Measurements from ENCODE around the gene COPE.

Gene COPE

DNA sequence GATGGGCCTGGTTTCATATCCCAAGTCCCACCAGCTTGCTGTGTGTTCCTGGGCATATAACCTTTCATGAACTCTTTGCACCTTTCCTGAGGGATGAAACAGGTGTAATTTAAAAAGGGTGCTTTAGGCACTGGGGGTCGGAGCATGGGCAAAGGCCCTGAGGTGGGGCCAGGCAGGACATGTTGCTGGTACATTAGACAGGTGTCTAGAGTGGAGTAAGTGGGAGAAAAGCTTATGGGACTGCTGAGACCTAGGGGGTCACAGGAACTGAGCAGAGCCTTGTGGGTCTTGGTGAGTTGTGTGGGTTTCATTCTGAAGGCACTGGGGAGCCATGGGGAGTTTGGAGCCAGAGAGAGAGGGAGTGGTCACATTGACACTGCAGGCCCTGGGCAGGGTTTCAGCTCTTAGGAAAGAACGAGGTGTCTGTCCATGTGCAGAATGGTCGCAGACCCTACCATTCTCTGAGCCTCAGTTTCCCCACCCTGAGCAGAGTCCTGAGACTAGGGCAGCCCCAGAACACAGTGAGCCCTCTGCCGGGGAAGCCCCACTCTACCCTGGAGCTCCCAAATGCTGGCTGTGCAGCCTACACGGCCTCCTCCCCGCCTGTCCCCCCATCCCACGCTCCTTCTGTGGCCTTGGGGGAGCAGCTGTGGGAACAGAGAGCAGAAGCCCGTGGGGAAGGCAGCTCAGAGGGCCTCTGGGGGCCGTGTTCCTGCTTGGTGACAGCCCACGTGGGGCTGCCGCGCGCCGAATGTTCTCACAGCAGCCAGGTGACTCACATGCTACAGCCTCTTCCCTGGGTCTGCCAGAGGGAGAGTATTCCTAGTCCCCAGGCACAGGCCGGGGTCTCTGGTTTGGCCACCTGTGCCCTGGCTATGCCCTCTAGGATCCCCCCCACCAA is 29.1 kb upstream of the COPE start:
- TF ChIP-seq, protein P1, sequence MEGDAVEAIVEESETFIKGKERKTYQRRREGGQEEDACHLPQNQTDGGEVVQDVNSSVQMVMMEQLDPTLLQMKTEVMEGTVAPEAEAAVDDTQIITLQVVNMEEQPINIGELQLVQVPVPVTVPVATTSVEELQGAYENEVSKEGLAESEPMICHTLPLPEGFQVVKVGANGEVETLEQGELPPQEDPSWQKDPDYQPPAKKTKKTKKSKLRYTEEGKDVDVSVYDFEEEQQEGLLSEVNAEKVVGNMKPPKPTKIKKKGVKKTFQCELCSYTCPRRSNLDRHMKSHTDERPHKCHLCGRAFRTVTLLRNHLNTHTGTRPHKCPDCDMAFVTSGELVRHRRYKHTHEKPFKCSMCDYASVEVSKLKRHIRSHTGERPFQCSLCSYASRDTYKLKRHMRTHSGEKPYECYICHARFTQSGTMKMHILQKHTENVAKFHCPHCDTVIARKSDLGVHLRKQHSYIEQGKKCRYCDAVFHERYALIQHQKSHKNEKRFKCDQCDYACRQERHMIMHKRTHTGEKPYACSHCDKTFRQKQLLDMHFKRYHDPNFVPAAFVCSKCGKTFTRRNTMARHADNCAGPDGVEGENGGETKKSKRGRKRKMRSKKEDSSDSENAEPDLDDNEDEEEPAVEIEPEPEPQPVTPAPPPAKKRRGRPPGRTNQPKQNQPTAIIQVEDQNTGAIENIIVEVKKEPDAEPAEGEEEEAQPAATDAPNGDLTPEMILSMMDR (IDR thresholded peaks at IDR 0.05; ENCODE audit: low read depth, low read length, missing control alignments) = no peak
- in situ Hi-C loops (cut with HindIII; ENCODE audit: low sequenced_read_pairs) = no loop called here
- H3K4me3 ChIP-seq (ENCODE audit: low read depth, low read length) = no peak overlapping the region
- DNase-seq (ENCODE audit: low read depth) = no peak

DNA sequence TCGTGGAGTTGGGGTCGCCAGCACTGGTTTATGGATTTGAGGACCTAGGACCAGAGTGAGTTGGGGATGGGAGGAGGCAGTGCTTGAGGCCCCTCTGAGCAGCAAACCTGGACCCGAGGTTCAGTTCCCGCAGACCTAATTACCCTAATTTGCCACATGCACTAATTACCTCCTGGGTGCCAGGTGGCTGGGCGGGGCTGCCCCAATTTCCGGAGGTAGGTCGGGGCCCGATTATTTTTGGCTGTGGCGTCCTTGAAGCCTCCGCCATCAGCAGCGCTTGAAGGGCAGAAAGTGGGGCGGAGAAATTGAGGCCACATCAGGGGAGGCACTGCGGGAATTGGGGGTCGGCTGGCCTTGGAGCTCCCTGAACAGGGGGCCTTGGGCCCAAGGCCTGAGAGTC is 27.7 kb upstream of the COPE start:
- no peak overlapping the region for H3K4me3 ChIP-seq (ENCODE audit: low read depth, low read length)
- TF ChIP-seq, protein P1 (IDR thresholded peaks at IDR 0.05; ENCODE audit: low read depth, low read length, missing control alignments) = no peak
- DNase-seq (ENCODE audit: low read depth) = no peak
- in situ Hi-C loops (cut with HindIII; ENCODE audit: low sequenced_read_pairs) = no loop called here

DNA sequence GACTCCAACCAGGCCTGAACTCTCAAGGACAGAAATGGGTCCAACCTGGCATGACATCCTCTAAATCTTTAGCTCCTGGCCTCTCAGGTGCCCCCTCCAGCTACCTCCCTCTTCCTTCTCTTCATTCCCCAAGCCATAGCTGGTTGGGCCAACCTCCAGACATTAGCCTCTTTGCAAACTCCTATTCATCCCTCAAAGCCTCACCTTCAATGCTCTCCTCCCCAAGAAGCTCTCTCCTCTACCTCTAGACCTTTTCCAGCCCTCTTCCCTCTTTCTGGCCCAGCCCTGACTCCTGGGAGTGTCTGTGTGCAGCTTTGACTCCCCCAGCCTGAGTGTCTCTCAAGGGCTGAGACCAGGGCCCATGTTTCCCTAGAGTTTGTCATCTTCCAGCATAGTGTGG is 27.1 kb upstream of the COPE start:
- DNase-seq (ENCODE audit: low read depth) = no peak
- in situ Hi-C loops (cut with HindIII; ENCODE audit: low sequenced_read_pairs) = no loop called here
- no peak overlapping the region for H3K4me3 ChIP-seq (ENCODE audit: low read depth, low read length)
- TF ChIP-seq, protein P1 (IDR thresholded peaks at IDR 0.05; ENCODE audit: low read depth, low read length, missing control alignments) = no peak

DNA sequence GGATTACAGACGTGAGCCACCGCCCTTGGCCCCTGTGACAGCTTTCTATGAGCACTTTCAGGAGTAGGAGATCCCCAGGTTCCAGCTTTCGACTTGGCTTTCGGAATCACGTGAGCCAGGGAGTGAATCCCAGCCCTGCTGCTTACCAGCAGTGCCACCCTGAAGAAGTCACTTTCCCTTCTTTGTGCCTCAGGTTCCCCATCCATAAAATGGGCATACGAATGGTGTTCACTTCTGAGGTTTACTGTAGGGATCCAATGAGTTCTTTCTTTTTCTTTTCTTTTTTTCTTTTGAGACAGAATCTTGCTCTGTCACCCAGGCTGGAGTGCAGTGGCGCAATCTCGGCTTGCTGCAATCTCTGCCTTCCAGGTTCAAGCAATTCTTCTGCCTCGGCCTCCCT is 26.1 kb upstream of the COPE start:
- no peak overlapping the region for H3K4me3 ChIP-seq (ENCODE audit: low read depth, low read length)
- in situ Hi-C loops (cut with HindIII; ENCODE audit: low sequenced_read_pairs) = no loop called here
- TF ChIP-seq, protein P1 (IDR thresholded peaks at IDR 0.05; ENCODE audit: low read depth, low read length, missing control alignments) = no peak
- no peak for DNase-seq (ENCODE audit: low read depth)

DNA sequence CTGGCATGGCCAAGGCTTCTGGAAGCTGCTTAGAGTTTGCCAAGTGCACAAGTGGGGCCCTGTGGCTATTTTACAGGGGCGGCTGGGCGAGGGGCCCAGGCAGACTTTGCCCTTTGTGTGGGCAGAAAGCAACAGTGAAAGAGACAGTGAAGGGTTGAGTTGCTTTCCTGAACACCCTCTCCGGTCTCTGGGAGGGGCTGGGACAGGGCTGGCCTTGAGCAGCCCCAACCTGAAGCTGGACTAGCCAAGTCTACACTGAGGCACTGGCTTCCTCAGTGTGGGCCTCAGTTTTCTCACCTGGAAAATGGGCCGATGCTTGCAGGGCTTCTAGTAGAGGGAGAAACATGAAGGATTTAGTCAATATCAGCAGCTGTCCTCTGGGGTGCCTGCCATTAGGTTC is 24.3 kb upstream of the COPE start:
- TF ChIP-seq, protein P1 (IDR thresholded peaks at IDR 0.05; ENCODE audit: low read depth, low read length, missing control alignments) = no peak
- no peak overlapping the region for H3K4me3 ChIP-seq (ENCODE audit: low read depth, low read length)
- DNase-seq (ENCODE audit: low read depth) = no peak
- in situ Hi-C loops (cut with HindIII; ENCODE audit: low sequenced_read_pairs) = no loop called here

DNA sequence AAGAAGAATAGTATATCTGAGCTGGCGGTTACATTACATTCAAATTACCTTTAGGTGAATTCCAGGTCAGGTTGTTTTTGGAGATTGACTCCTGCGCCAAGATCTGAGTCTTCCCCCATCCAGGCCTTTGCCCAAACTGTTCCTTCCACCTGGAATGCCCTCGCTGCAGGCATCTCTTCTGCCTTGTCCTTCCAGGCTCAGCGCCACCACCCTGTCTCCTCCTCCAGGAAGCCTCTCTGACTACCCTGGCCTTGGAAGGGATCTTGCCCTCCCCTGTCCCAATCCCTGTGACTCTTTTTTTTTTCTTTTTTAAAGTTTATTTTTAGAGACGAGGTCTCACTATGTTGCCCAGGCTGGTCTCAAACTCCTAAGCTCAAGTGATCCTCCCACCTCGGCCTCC is 23.5 kb upstream of the COPE start:
- in situ Hi-C loops (cut with HindIII; ENCODE audit: low sequenced_read_pairs) = no loop called here

More for the DNA sequence above, 23.5 kb upstream of the COPE start:
- DNase-seq (ENCODE audit: low read depth) = no peak
- TF ChIP-seq, protein P1 (IDR thresholded peaks at IDR 0.05; ENCODE audit: low read depth, low read length, missing control alignments) = no peak
- H3K4me3 ChIP-seq (ENCODE audit: low read depth, low read length) = no peak overlapping the region

Data from astrocyte of the cerebellum (primary cell).